NCI-H187 treated with DMSO at 0.1 percent for 48 hours (cell line): ENCODE data around the gene TMEM53.
"Not testable (repeated sequence)": the region's sequence is repeated elsewhere in the genome, so short reads cannot be mapped to it uniquely, and the experiment has no call there.

Experiments
- DNase-seq: peaks from one replicate; lab custom pipeline; 2025; lab: John Stamatoyannopoulos, UW

Gene TMEM53

GRCh38 chr1:44674113-44675000 lies at the start of gene TMEM53, which contains the start of gene ARMH1:
TMEM53 (minus strand) TSS chr1:44674481; CDS start chr1:44674391, 90 bp downstream.
ARMH1 (plus strand) TSS chr1:44674714; CDS start chr1:44689698, 14,984 bp downstream.
- peak; percentile 92 for DNase-seq

- no peak for DNase-seq
Observed at GRCh38 chr1:44723496-44724295, 49.4 kb upstream of the TMEM53 start.

GRCh38 chr1:44723064-44723463 lies 48.8 kb upstream of the TMEM53 start:
- no peak for DNase-seq

DNA sequence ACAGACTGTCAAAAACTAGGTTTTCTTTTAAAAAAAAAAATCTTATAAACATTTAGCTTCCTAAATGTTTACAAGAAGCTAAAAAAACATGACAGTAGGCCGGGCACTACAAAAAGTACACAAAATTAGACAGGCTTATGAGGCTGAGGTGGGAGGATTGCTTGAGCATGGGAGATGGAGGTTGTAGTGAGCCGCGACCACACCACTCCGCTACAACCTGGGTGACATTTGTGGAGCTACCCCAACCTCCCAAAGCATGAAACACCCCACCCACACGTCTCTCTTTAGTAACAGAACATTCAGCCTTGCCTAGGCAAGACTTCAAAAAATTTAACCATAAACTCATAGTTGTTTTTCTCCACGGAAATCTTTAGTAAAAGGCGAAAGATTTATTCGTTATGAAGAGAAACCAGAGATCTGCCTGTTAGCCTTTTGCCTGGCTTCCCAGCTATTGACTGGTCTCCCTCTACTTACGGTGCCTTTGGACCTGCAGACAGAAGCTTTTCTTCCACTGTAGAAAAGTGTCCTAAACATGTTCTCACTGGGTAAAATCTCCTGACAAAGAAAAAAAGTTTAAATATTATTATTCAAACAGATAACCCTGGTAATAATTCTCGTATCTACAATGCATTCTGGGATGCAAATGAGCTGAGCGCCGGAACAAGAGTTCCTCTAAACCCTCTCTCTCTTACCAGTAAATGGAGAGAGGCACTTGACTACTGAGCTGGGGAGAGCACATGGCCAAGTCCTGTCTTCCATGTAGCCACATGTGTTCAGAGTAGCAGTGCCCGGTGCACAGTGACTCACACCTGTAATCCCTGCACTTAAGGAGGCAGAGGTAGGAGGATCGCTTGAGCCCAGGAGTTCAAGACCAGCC lies 47.4 kb upstream of the TMEM53 start:
- DNase-seq: peak; percentile 80

- no peak for DNase-seq
Observed at GRCh38 chr1:44720281-44720680, 46.0 kb upstream of the TMEM53 start.

- DNase-seq: no peak
Observed at GRCh38 chr1:44719318-44719717, 45.0 kb upstream of the TMEM53 start.

- DNase-seq: no peak
Observed at GRCh38 chr1:44718091-44718490, 43.8 kb upstream of the TMEM53 start.

- no peak for DNase-seq
Observed at GRCh38 chr1:44717653-44718052, 43.4 kb upstream of the TMEM53 start.

- no peak for DNase-seq
Observed at GRCh38 chr1:44717156-44717555, 42.9 kb upstream of the TMEM53 start.

DNA sequence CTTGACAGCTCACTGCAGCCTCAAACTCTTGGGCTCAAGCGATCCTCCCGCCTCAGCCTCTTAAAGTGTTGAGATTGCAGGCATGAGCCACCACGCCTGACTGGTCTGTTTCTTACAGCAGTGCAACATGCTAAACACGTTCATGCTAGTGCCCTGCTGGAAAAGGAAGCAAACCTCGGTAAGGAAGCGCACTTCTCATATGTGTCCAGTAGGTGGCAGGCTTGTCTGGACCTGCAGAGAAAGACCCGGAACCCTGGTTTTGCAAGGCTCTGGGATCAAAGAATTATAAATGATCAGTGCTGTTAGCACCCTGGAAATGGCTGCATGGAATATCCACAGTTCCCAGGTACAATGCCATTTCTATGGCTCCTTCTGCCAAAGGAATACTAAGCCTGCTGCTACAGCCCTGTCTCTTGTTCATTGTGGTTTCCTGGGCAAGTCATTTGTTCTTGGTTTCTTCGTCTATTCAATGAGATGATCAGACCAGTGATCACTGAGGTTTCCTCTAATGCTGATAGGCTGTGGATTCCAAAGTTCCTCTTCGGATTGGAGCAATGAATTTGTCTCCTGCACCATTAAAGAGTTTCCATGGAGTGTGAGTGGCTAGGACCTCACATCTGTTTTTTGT lies 40.8 kb upstream of the TMEM53 start:
- peak; percentile 15 for DNase-seq

- no peak for DNase-seq
Observed at GRCh38 chr1:44714532-44714931, 40.3 kb upstream of the TMEM53 start.

DNA sequence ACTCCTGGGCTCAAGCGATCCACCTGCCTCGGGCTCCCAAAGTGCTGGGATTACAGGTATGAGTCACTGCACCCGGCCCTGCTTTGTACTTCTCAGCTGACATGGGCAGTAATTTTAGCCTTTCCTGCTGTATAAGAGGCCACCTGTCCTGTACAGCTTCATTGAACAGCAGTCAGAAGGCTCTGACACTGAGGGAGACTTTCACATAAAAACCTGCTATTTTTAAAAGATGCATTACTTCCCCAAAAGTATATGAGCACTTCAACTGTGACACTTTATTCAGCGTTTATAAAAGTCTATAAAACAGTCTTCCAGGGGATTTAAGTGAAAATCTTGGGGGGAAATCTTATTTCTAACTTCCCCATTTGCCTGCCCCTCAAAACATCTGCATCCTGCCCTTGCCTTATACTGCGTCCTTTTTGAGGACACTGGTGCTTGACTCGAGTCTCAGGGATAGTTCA lies 39.1 kb upstream of the TMEM53 start:
- no peak for DNase-seq

GRCh38 chr1:44707959-44708831 lies 33.9 kb upstream of the TMEM53 start:
- DNase-seq: no peak

GRCh38 chr1:44707112-44707881 lies 33.0 kb upstream of the TMEM53 start:
- no peak for DNase-seq

- DNase-seq: no peak
Observed at GRCh38 chr1:44705938-44706337, 31.7 kb upstream of the TMEM53 start.

DNA sequence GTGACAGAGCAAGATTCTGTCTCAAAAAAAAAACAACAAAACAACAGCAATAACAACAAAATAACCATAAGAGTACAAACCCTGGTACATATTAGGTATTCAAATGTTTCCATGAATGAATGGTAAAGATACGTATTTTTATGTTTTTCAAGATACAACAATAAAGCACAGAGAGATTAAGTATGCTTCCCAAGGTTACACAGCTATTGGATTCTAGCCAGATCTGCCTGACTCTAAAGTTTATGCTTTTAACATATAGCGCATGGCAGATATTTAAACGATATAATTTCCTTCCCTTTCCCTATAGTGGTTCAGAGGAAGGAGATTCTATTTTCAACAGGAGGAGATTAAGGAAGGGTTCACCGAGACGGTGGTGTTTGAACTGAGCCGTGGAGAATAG lies 31.2 kb upstream of the TMEM53 start:
- DNase-seq: no peak

DNA sequence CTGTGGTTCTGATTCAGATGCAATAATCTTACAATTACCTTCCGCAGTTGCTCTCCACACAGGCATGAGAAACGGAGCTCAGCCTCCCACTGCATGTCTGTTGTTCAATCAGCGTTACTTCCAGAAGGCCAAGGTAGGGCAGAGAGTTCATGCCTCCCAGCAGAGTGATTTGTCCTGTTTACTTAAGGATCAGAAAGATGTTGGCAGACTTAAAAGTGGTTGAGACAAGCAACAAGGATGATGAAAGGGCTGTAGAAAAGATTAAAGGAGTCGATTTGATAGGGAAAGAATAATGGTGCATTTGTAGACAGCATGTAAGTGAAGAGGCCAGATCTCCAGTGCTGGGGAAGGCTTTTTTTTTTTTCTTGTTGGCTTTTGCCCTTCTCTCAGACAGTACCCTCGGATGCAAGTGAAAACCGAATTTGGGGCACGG lies 26.9 kb upstream of the TMEM53 start:
- DNase-seq: no peak

DNA sequence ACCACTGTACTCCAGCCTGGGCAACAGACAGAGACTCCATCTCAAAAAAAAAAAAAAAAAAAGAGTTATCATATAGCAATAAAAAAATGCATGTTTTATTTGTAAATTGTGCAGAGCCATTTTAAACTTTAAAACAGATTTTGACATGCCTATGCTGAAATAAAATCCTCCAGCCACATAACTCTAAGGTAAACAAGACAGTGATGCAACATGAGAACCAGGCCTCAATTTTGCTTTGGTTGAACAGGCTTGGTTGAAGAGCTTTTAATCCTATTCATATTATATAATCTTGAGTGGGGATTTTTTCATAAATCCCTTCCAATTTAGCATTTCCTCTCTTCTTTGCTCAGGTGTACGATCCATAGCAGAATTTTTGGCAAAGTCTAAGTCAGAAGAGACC lies 26.3 kb upstream of the TMEM53 start:
- no peak for DNase-seq

DNA sequence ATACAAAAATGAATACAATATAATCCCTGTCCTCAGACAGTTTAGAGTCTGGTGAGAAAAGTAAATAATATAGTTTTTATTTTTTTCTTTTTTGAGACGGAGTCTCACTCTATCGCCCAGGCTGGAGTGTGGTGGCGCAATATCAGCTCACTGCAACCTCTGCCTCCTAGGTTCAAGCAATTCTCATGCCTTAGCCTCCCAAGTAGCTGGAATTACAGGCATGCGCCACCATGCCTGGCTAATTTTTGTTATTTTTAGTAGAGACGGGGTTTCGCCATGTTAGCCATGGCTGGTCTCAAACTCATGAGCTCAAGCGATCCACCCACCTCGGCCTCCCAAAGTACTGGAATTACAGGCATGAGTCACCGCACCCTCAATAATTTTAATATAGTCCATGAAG lies 25.1 kb upstream of the TMEM53 start:
- DNase-seq: not testable (repeated sequence)

DNA sequence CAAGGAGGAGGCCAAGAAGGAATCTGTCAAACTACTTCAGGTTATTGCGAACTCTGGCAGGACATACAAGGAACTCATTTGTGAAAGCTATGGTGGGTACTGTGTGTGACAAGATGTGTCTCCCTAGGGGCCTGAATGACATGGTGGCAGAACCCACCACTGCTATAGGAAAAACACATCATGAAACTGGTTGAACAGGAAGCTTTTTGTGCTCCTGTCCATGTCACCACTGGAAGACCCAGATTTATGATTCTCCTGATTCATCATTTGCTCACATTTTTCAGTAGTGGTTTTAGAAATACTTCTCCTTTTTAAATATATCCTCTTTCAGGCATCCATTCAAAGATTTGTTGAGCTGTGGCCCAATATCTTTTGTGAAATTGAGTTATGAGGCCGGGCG lies 23.9 kb upstream of the TMEM53 start:
- no peak for DNase-seq
